A549 (cell line): ENCODE measurements around the gene VPS37D. TPM values are rescaled to one million over a fixed set of nuclear protein-coding genes. Genes with fewer than 3 reads are reported as not detected.

Experiments
- ATAC-seq, 2 experiments: fragments of 200-7000 bp in 1 of 2; fragments of >200 bp in 1 of 2; cut with Nextera tagmentation in 1 of 2; cut with Tn5 transposase in 1 of 2; 3 replicates each; pipeline versions ENCODE4 v1.8.0 to v1.9.1; 2018 to 2020; ENCODE audit warnings: mild to moderate bottlenecking in 1 of 2, moderate library complexity in 1 of 2
- CTCF ChIA-PET: fragments of 300-600 bp; sonication (Branson Sonifier 250); formaldehyde crosslinking; extraction: SDS; loops from one replicate; lab custom pipeline; 2021; ENCODE audit warnings: antibody characterized with exemption, inconsistent platforms; lab: Yijun Ruan, JAX
- POLR2A ChIA-PET: fragments of 350-600 bp; formaldehyde crosslinking; extraction: SDS; loops from one replicate; lab custom pipeline; 2021; ENCODE audit warnings: antibody characterized with exemption, inconsistent platforms; lab: Yijun Ruan, JAX
- DNase-seq, 2 experiments: peaks; one replicate each; pipeline versions ENCODE4 v3.0.0 to v3.0.0-alpha.2; 2011 to 2016; ENCODE audit warnings: low read depth in 1 of 2, low spot score in 1 of 2
- FAIRE-seq: peaks from 2 replicates; lab custom pipeline; 2011; peaks lifted over from hg19 to GRCh38; lab: Jason Lieb, UNC
- H3K27ac ChIP-seq, 2 experiments: fragments of >200 bp; sonication (Bioruptor Twin); formaldehyde crosslinking; 3 replicates each; pipeline ENCODE4 v1.5.1; 2016 to 2017
- H3K4me1 ChIP-seq: fragments of >200 bp; sonication (Bioruptor Twin); formaldehyde crosslinking; 3 replicates; pipeline ENCODE4 v1.6.1; 2016
- H3K4me2 ChIP-seq: fragments of >200 bp; sonication (Bioruptor Twin); formaldehyde crosslinking; 3 replicates; pipeline ENCODE4 v1.6.1; 2016
- H3K4me3 ChIP-seq: fragments of >200 bp; sonication (Bioruptor Twin); formaldehyde crosslinking; 3 replicates; pipeline ENCODE4 v1.5.1; 2016
- H3K9me3 ChIP-seq: fragments of >200 bp; sonication (Bioruptor Twin); formaldehyde crosslinking; 3 replicates; pipeline ENCODE4 v1.6.1; 2016
- ATOH8 ChIP-seq: fragments of 250-450 bp; sonication (Bioruptor Pico); IDR thresholded peaks from 2 replicates; pipeline ENCODE4 v1.5.0; 2020; ENCODE audit warnings: low read depth, mild to moderate bottlenecking, moderate library complexity
- BCL3 ChIP-seq: fragments of >200 bp; sonication (Bioruptor Twin); formaldehyde crosslinking; IDR thresholded peaks from 3 replicates; pipeline ENCODE4 v1.6.1; 2016
- BHLHE40 ChIP-seq: IDR thresholded peaks from 2 replicates; pipeline ENCODE4 v1.6.1; 2012; ENCODE audit warnings: low read depth, low read length, inconsistent platforms
- CBX8 ChIP-seq: fragments of 200-600 bp; sonication (generic); IDR thresholded peaks from 2 replicates; pipeline ENCODE4 v1.6.1; 2016
- CHD2 ChIP-seq: fragments of 150-350 bp; IDR thresholded peaks from 2 replicates; pipeline ENCODE4 v1.6.1; 2014; ENCODE audit warnings: low read length; ENCODE audit not compliant: partially characterized antibody
- CTCF ChIP-seq: fragments of >200 bp; sonication (Bioruptor Twin); formaldehyde crosslinking; IDR thresholded peaks from 3 replicates; pipeline ENCODE4 v1.5.1; 2016
- E2F6 ChIP-seq: IDR thresholded peaks from 2 replicates; pipeline ENCODE4 v1.6.1; 2012; ENCODE audit warnings: low read depth, borderline replicate concordance
- EHMT2 ChIP-seq: fragments of 200-600 bp; sonication (generic); IDR thresholded peaks from 2 replicates; pipeline ENCODE4 v1.6.1; 2016; ENCODE audit warnings: antibody characterized with exemption, low read depth, mild to moderate bottlenecking, moderate library complexity
- EP300 ChIP-seq, 2 experiments: fragments of >200 bp; sonication (Bioruptor Twin); formaldehyde crosslinking; IDR thresholded peaks; 2 replicates in 1 of 2; 3 replicates in 1 of 2; pipeline ENCODE4 v1.6.1; 2016 to 2017
- FOSB ChIP-seq: fragments of 250-450 bp; sonication (Bioruptor Pico); IDR thresholded peaks from 2 replicates; pipeline ENCODE4 v1.5.0; 2020; ENCODE audit warnings: mild to moderate bottlenecking, moderate library complexity
- FOSL2 ChIP-seq, 2 experiments: fragments of 450-650 bp in 1 of 2; fragments of >200 bp in 1 of 2; sonication (Bioruptor Twin) in 1 of 2; formaldehyde crosslinking; IDR thresholded peaks; 2 replicates each; pipeline versions ENCODE4 v1.5.0 to v1.6.1; 2016 to 2020; ENCODE audit warnings: mild to moderate bottlenecking in 1 of 2, moderate library complexity in 1 of 2
- FOXS1 ChIP-seq: fragments of 250-450 bp; sonication (Bioruptor Pico); IDR thresholded peaks from 2 replicates; pipeline ENCODE4 v1.5.0; 2020; ENCODE audit warnings: mild to moderate bottlenecking, moderate library complexity
- GATA3 ChIP-seq: IDR thresholded peaks from 2 replicates; pipeline ENCODE4 v1.6.1; 2012; ENCODE audit warnings: borderline replicate concordance
- HDAC2 ChIP-seq: fragments of 200-600 bp; sonication (generic); IDR thresholded peaks from 2 replicates; pipeline ENCODE4 v1.6.1; 2016
- HES2 ChIP-seq: fragments of >200 bp; sonication (Bioruptor Twin); formaldehyde crosslinking; IDR thresholded peaks from 2 replicates; pipeline ENCODE4 v1.6.1; 2016
- HOXA7 ChIP-seq: fragments of 250-450 bp; sonication (Bioruptor Pico); IDR thresholded peaks from 2 replicates; pipeline ENCODE4 v1.5.0; 2020; ENCODE audit warnings: mild to moderate bottlenecking, moderate library complexity
- JUNB ChIP-seq: fragments of >200 bp; sonication (Bioruptor Twin); formaldehyde crosslinking; IDR thresholded peaks from 2 replicates; pipeline ENCODE4 v1.6.1; 2016
- KDM1A ChIP-seq: fragments of 200-600 bp; sonication (generic); IDR thresholded peaks from 2 replicates; pipeline ENCODE4 v1.6.1; 2016; ENCODE audit warnings: low read depth, mild to moderate bottlenecking
- KDM5A ChIP-seq: fragments of 200-600 bp; sonication (generic); IDR thresholded peaks from 2 replicates; pipeline ENCODE4 v1.6.1; 2016; ENCODE audit warnings: antibody characterized with exemption, mild to moderate bottlenecking
- MAFK ChIP-seq: fragments of 450-650 bp; IDR thresholded peaks from 2 replicates; pipeline ENCODE4 v1.6.1; 2014; ENCODE audit not compliant: partially characterized antibody
- MYC ChIP-seq: IDR thresholded peaks from 2 replicates; pipeline ENCODE4 v1.6.1; 2012; ENCODE audit warnings: mild to moderate bottlenecking, inconsistent platforms, low read length, improper control_type of control experiment, borderline replicate concordance
- NR3C1 ChIP-seq: fragments of >200 bp; sonication (Bioruptor Twin); formaldehyde crosslinking; IDR thresholded peaks from 3 replicates; pipeline ENCODE4 v1.6.1; 2017
- PHF8 ChIP-seq: fragments of 200-600 bp; sonication (generic); IDR thresholded peaks from 2 replicates; pipeline ENCODE4 v1.6.1; 2016; ENCODE audit warnings: low read depth, mild to moderate bottlenecking, antibody characterized with exemption, moderate library complexity, borderline replicate concordance
- POLR2AphosphoS2 ChIP-seq: conservative IDR thresholded peaks from 2 replicates; pipeline ENCODE4 v1.6.1; 2012; ENCODE audit warnings: low read length, improper control_type of control experiment, inconsistent platforms
- RAD21 ChIP-seq, 2 experiments: fragments of >200 bp in 1 of 2; sonication (Bioruptor Twin) in 1 of 2; formaldehyde crosslinking in 1 of 2; IDR thresholded peaks in 1 of 2; conservative IDR thresholded peaks in 1 of 2; 2 replicates in 1 of 2; 3 replicates in 1 of 2; pipeline ENCODE4 v1.6.1; 2012 to 2018; ENCODE audit warnings: inconsistent platforms in 1 of 2
- RARB ChIP-seq: fragments of 250-450 bp; sonication (Bioruptor Pico); IDR thresholded peaks from 2 replicates; pipeline ENCODE4 v1.8.0; 2021; ENCODE audit warnings: mild to moderate bottlenecking, moderate library complexity
- RCOR1 ChIP-seq: fragments of 150-350 bp; IDR thresholded peaks from 2 replicates; pipeline ENCODE4 v1.6.1; 2014; ENCODE audit warnings: antibody characterized with exemption, low read length, low read depth
- RNF2 ChIP-seq: fragments of 200-600 bp; sonication (generic); IDR thresholded peaks from 2 replicates; pipeline ENCODE4 v1.6.1; 2016; ENCODE audit warnings: low read depth, mild to moderate bottlenecking, antibody characterized with exemption, moderate library complexity, borderline replicate concordance
- SMC3 ChIP-seq: fragments of >200 bp; sonication (Bioruptor Twin); formaldehyde crosslinking; IDR thresholded peaks from 3 replicates; pipeline ENCODE4 v1.6.1; 2018; ENCODE audit warnings: inconsistent platforms
- TP53 ChIP-seq: fragments of 250-450 bp; sonication (Bioruptor Pico); IDR thresholded peaks from 2 replicates; pipeline ENCODE4 v1.5.0; 2021; ENCODE audit warnings: mild to moderate bottlenecking, moderate library complexity
- USF2 ChIP-seq: fragments of 450-650 bp; IDR thresholded peaks from 2 replicates; pipeline ENCODE4 v1.6.1; 2014; ENCODE audit warnings: antibody characterized with exemption
- ZC3H11A ChIP-seq: fragments of 450-650 bp; IDR thresholded peaks from 2 replicates; pipeline ENCODE4 v1.6.1; 2014; ENCODE audit warnings: antibody characterized with exemption, mild to moderate bottlenecking
- ZNF302 ChIP-seq: fragments of 250-450 bp; sonication (Bioruptor Pico); IDR thresholded peaks from 2 replicates; pipeline ENCODE4 v1.9.0; 2021; ENCODE audit warnings: inconsistent platforms, mild to moderate bottlenecking, moderate library complexity
- ZSCAN20 ChIP-seq: fragments of 250-450 bp; sonication (Bioruptor Pico); IDR thresholded peaks from 2 replicates; pipeline ENCODE4 v1.8.0; 2022; ENCODE audit warnings: mild to moderate bottlenecking, moderate library complexity
- WGBS: methylation state at CpG from one replicate; pipeline ENCODE4 v1.1.6; 2017; ENCODE audit errors: missing lambda C conversion rate; 5-methylcytosine and 5-hydroxymethylcytosine counted together
- polyA plus RNA-seq, 4 experiments: library from polyadenylated mRNA; depleted of rRNA in 3 of 4; stranded (reverse); fragments of >200 nt; fragmentation: RNase III in 1 of 4; extraction: RNeasy Plus Mini Kit Qiagen cat#74134 plus additional on column Dnase treatment in 1 of 4; gene quantifications; 2 replicates in 3 of 4; 3 replicates in 1 of 4; pipeline ENCODE4 v1.2.3, GENCODE V29; 2011 to 2017
- TF ChIP-seq, protein P1 (sequence below): IDR thresholded peaks from 2 replicates; pipeline ENCODE4 v1.6.1; 2012

The VPS37D gene
- polyA plus RNA-seq, 2 of the 4 experiments (the other 2 are of a cell fraction) = 2.6 to 3.3 TPM

- FAIRE-seq (no peak), DNase-seq (peak; percentile 93 to 98), ATAC-seq (peak; percentile 96)
- WGBS = 0% methylated on average over 20 of the region's 68 CpGs
- Histone ChIP-seq H3K4me1 (peaks cover 33% of the 10 kb centered on the region), H3K4me3 (peak within 1 kb of the TSS; percentile 77), H3K27ac (peak within 1 kb of the TSS; percentile 92 to 93), H3K4me2 (peak within 1 kb of the TSS; percentile 99), H3K9me3 (no peaks in the 10 kb centered on the region)
- ChIA-PET POLR2A (interaction anchor here (0.6 to 1.2 kb wide), 4 partner anchors 13 to 42 kb away, joined by 3 to 13 read pairs (median 5); no protein-coding TSS in a partner anchor), CTCF (interaction anchor here (0.6 to 2.6 kb wide), 4 partner anchors 15 to 131 kb away, joined by 3 to 15 read pairs (median 4); no protein-coding TSS in a partner anchor)
- TF ChIP-seq HDAC2 = no peak; the same call in 1 of the 2 replicates
- no peak for TF ChIP-seq RNF2
- TF ChIP-seq ZSCAN20 (CRISPR knock-in tag) = no peak
- TF ChIP-seq CHD2 = peak; percentile 25
- TF ChIP-seq USF2 = no peak
- no peak for TF ChIP-seq TP53 (CRISPR knock-in tag)
- TF ChIP-seq EP300 (IDR thresholded peaks at IDR 0.05) = no peak
- no peak for TF ChIP-seq RCOR1
- no peak for TF ChIP-seq POLR2AphosphoS2
- no peak for TF ChIP-seq HES2
- no peak for TF ChIP-seq FOXS1
- TF ChIP-seq RAD21 (conservative IDR thresholded peaks at IDR 0.05 in 1 of 2, IDR thresholded peaks at IDR 0.05 in 1 of 2) = no peak; a peak in 1 of 5 replicates
- TF ChIP-seq FOSL2 (IDR thresholded peaks at IDR 0.05) = no peak
- peak; percentile 27; the same call in 1 of the 2 replicates for TF ChIP-seq FOSL2 (CRISPR knock-in tag; IDR thresholded peaks at IDR 0.05)
- TF ChIP-seq KDM5A = peak; percentile 98
- no peak for TF ChIP-seq E2F6
- 0 out of 3 replicates have a peak, but pooled peaks have one; percentile 12 for TF ChIP-seq SMC3
- TF ChIP-seq GATA3 = peak; percentile 26; the same call in 1 of the 2 replicates
- TF ChIP-seq HOXA7 (CRISPR knock-in tag) = no peak
- no peak for TF ChIP-seq NR3C1
- no peak for TF ChIP-seq ATOH8 (CRISPR knock-in tag)
- peak; percentile 81; the same call in 1 of the 2 replicates for TF ChIP-seq MYC
- no peak for TF ChIP-seq ZNF302 (CRISPR knock-in tag)
- TF ChIP-seq, protein P1, sequence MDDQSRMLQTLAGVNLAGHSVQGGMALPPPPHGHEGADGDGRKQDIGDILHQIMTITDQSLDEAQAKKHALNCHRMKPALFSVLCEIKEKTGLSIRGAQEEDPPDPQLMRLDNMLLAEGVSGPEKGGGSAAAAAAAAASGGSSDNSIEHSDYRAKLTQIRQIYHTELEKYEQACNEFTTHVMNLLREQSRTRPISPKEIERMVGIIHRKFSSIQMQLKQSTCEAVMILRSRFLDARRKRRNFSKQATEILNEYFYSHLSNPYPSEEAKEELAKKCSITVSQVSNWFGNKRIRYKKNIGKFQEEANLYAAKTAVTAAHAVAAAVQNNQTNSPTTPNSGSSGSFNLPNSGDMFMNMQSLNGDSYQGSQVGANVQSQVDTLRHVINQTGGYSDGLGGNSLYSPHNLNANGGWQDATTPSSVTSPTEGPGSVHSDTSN = no peak
- no peak for TF ChIP-seq ZC3H11A
- peak; percentile 78; the same call in 2 of the 3 replicates for TF ChIP-seq BCL3
- no peak for TF ChIP-seq CTCF
- no peak for TF ChIP-seq MAFK
- TF ChIP-seq BHLHE40 = no peak
- TF ChIP-seq RARB (CRISPR knock-in tag) = no peak
- TF ChIP-seq JUNB = no peak
- TF ChIP-seq FOSB = no peak
- no peak for TF ChIP-seq EHMT2
- TF ChIP-seq PHF8 = peak; percentile 81; the same call in 1 of the 2 replicates
- no peak for TF ChIP-seq CBX8
- no peak for TF ChIP-seq KDM1A
Observed at GRCh38 chr7:73683056-73683787, 15.6 kb downstream of the VPS37D start, which contains the start of the genes BUD23 and DNAJC30. Gene BUD23 (plus strand): TSS chr7:73683597. CDS start chr7:73683626, 29 bp downstream. Gene DNAJC30 (minus strand): TSS chr7:73683453. CDS start chr7:73683423, 30 bp downstream.
